HG02678 (cell line): Measurements from ENCODE around the gene SRMS.
"Not testable (repeated sequence)": the region's sequence is repeated elsewhere in the genome, so short reads cannot be mapped to it uniquely, and the experiment has no call there.

Experiments used
- ATAC-seq: cut with Tn5 transposase; IDR thresholded peaks from one replicate; pipeline ENCODE4 v1.9.1; 2021; ENCODE audit warnings: mild to moderate bottlenecking, moderate library complexity; ENCODE audit not compliant: unreplicated experiment

SRMS gene

GRCh38 chr20:63566395-63567135, 19.0 kb upstream of the SRMS start:
- no peak for ATAC-seq

DNA sequence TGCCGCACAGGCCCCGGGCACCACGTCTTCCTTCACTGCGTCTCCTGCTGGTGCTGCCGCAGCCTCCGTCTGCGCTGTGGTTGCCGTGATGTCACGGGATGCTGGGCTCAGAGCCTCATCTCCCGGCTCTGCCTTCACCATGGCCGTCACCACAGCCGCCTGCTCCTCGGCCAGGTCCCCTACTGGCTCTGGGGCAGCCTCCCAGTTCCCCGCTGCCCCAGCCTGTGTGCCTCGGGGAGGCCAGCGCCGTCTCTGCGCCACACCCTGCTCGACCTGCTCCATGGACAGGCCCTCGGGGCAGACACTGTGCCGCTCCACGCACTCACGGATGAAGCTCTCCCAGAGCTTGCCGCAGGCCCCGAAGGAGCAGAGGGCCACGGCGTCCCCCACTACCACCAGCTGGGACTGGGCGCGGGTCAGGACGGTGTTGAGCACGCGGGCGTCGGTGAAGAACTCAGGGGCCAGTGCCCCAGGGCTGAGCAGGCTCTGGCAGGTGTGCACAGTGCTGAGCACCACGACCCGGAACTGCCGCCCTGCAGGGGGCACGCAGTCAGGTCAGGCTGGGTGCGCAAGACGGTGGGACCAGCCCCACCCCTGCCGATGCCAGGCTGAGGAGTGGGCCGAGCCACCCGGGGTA, 18.3 kb upstream of the SRMS start:
- no peak for ATAC-seq

DNA sequence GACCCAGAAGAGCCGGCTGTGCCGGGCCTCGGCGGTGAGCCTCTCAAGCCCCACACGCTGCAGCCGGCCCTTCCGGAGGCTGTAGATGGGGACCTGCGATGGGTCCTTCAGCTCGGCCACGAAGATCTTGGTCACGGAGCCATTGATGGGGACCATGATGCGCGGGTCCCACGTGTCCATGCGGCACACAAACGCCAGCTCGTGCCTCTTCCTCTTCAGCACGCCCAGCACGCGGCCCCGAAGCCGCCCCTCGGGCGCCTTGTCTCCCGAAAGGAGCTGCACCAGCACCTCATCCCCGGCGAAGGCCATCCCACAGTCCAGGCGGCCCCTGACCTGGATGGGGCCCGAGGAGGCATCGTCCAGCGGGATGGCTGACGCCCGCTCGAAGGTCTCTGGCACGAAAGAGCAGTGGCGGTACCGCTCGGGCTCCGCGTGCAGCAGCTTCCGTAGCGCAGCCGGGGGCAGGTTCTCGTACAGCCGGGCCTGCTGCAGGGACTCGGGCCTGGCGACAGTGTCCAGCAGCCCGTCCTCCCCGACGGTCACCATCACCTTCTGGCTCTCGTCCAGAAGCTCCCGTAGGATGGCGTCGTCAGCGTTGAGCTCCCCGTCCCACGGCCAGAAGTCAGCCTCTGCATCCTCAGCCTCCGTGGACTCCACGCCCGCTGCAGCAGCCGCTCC, 17.6 kb upstream of the SRMS start:
- ATAC-seq = no peak

DNA sequence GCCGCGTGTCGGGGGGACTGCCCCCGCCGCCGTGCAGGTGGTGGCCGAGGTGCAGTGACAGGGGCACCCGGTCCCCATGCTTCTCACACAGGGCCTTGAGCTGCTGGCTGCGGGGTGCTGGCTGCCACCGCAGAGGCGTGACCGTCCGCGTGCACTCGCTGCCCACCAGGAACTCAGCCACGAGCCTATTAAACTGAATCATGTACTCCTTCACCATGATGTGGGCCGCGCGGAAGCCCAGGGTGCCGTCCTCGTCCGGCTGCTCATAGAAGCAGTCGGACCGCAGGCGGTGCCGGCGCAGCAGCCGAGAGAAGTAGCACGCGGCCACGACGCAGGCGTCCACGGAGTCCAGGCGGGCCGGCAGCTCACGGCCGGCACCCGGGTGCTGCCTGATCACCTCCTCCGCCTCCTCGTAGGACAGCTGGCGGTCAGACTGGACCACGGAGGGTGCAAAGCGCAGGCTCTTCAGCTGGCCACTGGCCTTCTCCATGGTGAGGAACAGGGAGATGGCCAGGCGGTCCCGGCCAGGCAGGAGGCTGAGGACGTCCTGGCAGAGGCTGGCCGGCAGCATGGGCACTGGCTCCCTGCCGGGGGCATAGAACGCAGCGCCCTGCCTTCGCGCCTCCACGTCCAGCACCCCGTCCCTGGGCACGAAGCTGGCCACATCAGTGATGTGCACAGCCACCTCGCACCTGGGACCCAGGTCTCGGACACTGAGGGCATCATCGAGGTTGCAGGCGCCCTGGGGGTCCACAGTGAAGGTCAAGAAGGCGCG, 16.7 kb upstream of the SRMS start:
- no peak for ATAC-seq

DNA sequence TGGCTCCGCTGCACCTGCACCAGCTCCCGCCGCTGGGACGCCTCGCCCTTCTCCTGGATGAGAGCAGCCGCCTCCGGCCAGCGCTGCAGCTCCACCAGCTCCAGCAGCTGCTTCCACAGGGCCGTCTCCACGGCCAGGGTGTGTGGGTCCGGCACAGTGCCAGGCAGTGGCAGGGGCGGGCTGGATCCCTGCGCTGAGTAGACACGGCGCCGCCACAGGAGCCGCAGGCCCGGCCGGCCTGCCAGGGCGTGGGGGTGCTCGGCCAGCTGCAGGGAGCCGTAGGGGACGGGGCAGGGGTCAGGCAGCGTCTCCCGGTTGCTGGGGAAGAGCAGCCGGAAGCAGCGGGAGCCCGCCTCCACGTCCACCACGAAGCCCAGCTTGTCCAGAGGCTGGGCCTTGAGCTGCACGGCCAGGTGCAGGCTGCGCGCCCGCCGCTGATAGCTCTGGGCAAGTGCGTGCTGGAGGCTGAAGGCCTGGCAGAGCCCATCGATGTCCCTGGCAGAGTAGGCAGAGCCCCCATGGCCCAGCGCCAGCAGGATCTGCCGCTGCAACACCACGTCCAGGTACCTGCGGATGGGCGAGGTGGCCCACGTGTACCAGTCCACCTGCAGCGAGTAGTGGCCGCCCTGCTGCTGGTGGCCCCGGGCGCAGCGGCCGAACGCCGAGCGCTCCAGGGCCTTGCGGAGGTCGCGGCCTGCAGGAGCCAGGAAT, 15.8 kb upstream of the SRMS start:
- ATAC-seq = no peak

GRCh38 chr20:63562461-63563224, 15.1 kb upstream of the SRMS start:
- ATAC-seq = no peak

DNA sequence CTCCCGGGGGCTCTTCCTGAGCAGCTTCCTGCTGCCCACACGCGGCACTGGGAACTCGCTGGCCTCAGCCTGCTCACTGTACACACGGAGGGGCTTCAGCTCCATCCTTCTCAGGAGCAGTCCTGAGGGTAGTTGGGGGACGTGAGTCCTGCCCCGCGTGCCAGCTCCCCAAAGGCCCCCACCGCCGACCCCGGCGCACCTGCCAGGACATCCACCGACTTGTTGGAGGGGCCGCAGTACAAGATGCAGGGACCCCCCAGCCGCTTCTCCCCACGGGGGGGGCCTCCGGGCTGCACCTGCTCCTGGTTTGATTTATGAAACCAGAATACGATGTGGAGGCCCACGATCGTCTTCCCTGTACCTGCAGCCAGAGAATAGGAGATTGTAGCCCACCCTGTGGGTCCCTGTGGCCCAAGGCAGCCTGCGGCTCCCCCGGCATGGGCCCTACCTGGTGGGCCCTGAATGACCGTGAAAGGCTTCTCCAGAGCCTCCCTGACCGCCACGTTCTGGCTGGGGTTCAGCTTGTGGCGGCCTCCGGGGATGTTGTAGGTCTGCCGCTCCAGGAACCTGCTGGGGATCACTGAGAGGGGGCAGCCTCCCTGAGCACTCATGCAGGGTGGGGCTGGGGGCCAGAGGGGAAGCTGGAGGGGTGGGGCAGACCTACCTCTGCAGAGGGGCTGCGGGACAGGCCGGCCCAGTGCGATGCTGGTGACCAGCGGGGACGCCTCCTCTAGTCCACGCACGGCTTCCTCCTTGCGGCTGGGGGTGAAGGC, 14.3 kb upstream of the SRMS start:
- no peak for ATAC-seq

GRCh38 chr20:63560856-63561609, 13.5 kb upstream of the SRMS start:
- no peak for ATAC-seq

GRCh38 chr20:63560333-63560805, 12.8 kb upstream of the SRMS start:
- no peak for ATAC-seq

- ATAC-seq = not testable (repeated sequence)
These were observed 12.2 kb upstream of the SRMS start for GRCh38 chr20:63559485-63560332.

DNA sequence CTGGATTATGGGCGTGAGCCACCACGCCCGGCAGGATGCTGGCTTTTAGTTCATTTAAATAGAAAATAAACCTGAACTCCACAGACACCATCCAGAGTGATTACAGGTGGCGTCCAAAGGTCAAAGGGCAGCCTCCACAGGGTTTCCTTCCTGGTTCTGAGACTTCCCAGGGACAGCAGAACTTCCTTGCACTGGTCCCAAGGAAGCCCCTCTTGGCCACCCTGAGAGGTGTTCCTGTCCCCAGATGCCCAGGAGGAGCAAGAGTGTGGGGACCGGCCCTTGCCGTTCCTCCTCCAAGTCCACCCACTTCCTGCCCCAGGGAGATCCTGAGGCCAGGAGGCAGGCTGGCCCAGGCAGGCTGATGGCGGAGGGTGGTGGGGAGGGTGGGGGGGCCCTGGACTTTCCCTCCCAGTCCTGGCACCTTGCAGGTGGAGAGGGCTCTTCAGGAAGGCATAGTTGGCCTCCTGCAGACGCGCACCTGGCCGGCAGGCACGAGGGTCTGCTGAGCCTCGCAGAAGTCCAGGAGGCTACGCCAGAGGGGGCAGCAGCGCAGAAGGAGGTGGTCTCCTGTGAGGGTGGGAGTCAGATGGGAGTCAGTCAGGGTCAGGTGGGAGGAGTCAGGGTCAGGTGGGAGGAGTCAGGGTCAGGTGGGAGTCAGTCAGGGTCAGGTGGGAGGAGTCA, 11.4 kb upstream of the SRMS start:
- no peak for ATAC-seq

DNA sequence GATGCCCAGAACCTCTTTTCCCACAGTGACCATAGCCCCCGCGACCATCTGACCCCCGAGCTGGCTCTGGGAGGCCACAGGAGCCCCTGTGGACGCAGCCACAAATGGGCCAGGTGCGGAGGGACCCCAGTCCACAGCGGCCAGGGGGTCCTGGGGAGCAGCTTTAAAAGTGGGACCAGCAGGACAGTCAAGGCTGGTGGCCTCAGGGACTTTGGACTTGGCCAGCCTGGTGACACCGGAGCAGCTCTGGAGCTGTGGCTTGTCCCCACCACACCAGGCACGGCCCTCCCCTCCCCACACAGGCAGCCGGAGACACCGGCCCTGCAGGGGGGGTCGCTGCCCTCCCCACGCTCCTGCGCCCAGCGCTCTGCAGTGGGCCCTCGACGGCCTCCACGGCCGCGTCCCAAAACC, 9.9 kb upstream of the SRMS start:
- ATAC-seq = no peak

- ATAC-seq = no peak
These were observed 9.4 kb upstream of the SRMS start for GRCh38 chr20:63556873-63557478.

DNA sequence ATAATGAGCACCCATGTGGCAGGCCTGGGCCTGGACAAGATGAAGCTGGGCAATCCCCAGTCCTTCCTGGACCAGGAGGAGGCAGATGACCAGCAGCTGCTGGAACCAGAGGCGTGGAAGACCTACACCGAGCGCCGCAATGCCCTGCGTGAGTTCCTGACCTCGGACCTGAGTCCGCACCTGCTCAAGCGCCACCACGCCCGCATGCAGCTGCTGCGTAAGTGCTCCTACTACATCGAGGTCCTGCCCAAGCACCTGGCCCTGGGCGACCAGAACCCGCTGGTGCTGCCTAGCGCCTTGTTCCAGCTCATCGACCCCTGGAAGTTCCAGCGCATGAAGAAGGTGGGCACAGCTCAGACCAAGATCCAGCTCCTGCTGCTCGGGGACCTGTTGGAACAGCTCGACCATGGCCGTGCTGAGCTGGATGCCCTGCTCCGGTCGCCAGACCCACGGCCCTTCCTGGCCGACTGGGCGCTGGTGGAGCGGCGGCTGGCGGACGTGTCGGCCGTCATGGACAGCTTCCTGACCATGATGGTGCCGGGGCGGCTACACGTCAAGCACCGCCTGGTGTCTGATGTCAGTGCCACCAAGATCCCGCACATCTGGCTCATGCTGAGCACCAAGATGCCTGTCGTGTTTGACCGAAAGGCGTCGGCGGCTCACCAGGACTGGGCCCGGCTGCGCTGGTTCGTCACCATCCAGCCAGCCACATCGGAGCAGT, 8.3 kb upstream of the SRMS start:
- ATAC-seq = no peak

- no peak for ATAC-seq
These were observed 7.1 kb upstream of the SRMS start for GRCh38 chr20:63554361-63555278.
